Esophagus muscularis mucosa (tissue), 4 donors: ENCODE results near the gene KCNQ5. TPM values are rescaled to one million over a fixed set of nuclear protein-coding genes. Genes with fewer than 3 reads are reported as not detected.
"Not testable (repeated sequence)": the region's sequence is repeated elsewhere in the genome, so short reads cannot be mapped to it uniquely, and the experiment has no call there.

Experiments
- DNase-seq: peaks from one replicate; pipeline ENCODE4 v3.0.0-alpha.2; 2017; ENCODE audit errors: extremely low spot score
- H3K27ac ChIP-seq, 4 donors: fragments of 200-600 bp; sonication (generic); replicated peaks in 1 of 4; 1 replicate in 3 of 4; 2 replicates in 1 of 4; pipeline ENCODE4 v1.5.1; 2016 to 2019; ENCODE audit warnings: mild to moderate bottlenecking in 1 of 4
- H3K27me3 ChIP-seq, 4 donors: fragments of 200-600 bp; sonication (generic); one replicate each; pipeline versions ENCODE4 v1.5.1 to v1.6.0; 2016 to 2019
- H3K36me3 ChIP-seq, 4 donors: fragments of 200-600 bp; sonication (generic); one replicate each; pipeline ENCODE4 v1.5.1; 2016 to 2019
- H3K4me1 ChIP-seq, 4 donors: fragments of 200-600 bp; sonication (generic); one replicate each; pipeline ENCODE4 v1.5.1; 2016 to 2019
- H3K4me3 ChIP-seq, 4 donors: fragments of 200-600 bp; sonication (generic); 1 replicate in 2 of 4; 2 replicates in 2 of 4; pipeline ENCODE4 v1.5.1; 2016 to 2019; ENCODE audit warnings: mild to moderate bottlenecking in 4 of 4, moderate library complexity in 1 of 4
- H3K9me3 ChIP-seq, 4 donors: fragments of 200-600 bp; sonication (generic); 1 replicate in 3 of 4; 2 replicates in 1 of 4; pipeline ENCODE4 v1.5.1; 2016 to 2019
- EP300 ChIP-seq: sonication (generic); formaldehyde crosslinking; IDR thresholded peaks from one replicate; pipeline ENCODE4 v1.6.1; 2017; ENCODE audit warnings: antibody characterized with exemption
- POLR2A ChIP-seq: fragments of 450-650 bp; IDR thresholded peaks from one replicate; pipeline ENCODE4 v1.6.1; 2017; ENCODE audit warnings: antibody characterized with exemption, moderate library complexity, mild to moderate bottlenecking, low read depth
- POLR2AphosphoS5 ChIP-seq, 2 donors: sonication (generic); formaldehyde crosslinking; IDR thresholded peaks; one replicate each; pipeline ENCODE4 v1.6.1; 2017; ENCODE audit warnings: antibody characterized with exemption in 2 of 2
- WGBS: methylation state at CpG from one replicate; pipeline ENCODE4 v1.1.5; 2018; 5-methylcytosine and 5-hydroxymethylcytosine counted together
- intact Hi-C: fragments of 100-400 bp; cut with DNase I; formaldehyde crosslinking; loops from one replicate; pipeline ENCODE4 v1.15.1; 2023
- total RNA-seq, 4 donors: library from RNA; depleted of rRNA; stranded (reverse); fragments of >200 nt; gene quantifications; one replicate each; pipeline versions ENCODE4 v1.1.0 to v1.2.1, GENCODE V29; 2016
- TF ChIP-seq, protein P1 (sequence below), 3 experiments: fragments of 200-600 bp in 2 of 3; fragments of 450-650 bp in 1 of 3; sonication (generic) in 2 of 3; IDR thresholded peaks; one replicate each; pipeline ENCODE4 v1.5.1; 2017 to 2019; ENCODE audit warnings: antibody characterized with exemption in 3 of 3, mild to moderate bottlenecking in 2 of 3, moderate library complexity in 1 of 3

KCNQ5 gene
- total RNA-seq, 4 donors from 2014 or later: 1.2 to 2.2 (median 1.8) TPM

DNA sequence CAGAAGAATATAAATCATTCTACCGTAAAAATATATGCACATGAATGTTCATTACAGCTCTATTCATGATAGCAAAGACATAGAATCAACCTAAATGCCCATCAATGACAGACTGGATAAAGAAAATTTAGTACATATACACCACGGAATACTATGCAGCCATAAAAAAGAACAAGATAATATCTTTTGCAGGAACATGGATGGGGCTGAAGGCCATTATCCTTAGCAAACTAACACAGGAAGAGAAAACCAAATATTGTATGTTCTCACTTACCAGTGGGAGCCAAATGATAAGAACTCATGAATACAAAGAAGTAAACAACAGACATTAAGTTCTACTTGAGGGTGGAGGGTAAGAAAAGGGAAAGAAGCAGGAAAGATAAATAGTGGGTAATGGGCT lies 595.0 kb downstream of the KCNQ5 start:
- TF ChIP-seq EP300 (no peak), POLR2AphosphoS5 (IDR thresholded peaks at IDR 0.05) (no peak), POLR2A (no peak)
- TF ChIP-seq, protein P1, sequence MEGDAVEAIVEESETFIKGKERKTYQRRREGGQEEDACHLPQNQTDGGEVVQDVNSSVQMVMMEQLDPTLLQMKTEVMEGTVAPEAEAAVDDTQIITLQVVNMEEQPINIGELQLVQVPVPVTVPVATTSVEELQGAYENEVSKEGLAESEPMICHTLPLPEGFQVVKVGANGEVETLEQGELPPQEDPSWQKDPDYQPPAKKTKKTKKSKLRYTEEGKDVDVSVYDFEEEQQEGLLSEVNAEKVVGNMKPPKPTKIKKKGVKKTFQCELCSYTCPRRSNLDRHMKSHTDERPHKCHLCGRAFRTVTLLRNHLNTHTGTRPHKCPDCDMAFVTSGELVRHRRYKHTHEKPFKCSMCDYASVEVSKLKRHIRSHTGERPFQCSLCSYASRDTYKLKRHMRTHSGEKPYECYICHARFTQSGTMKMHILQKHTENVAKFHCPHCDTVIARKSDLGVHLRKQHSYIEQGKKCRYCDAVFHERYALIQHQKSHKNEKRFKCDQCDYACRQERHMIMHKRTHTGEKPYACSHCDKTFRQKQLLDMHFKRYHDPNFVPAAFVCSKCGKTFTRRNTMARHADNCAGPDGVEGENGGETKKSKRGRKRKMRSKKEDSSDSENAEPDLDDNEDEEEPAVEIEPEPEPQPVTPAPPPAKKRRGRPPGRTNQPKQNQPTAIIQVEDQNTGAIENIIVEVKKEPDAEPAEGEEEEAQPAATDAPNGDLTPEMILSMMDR (IDR thresholded peaks at IDR 0.05): no peak
- Histone ChIP-seq H3K4me1 (no peaks in the 10 kb centered on the region), H3K36me3 (no peaks in the 10 kb centered on the region), H3K27me3 (no peaks in the 10 kb centered on the region), H3K27ac (no peak overlapping the region), H3K4me3 (no peak overlapping the region), H3K9me3 (no peaks in the 10 kb centered on the region)
- 93% methylated on average over 2 of the region's 2 CpGs for WGBS
- intact Hi-C loops: no loop called here
- no peak for DNase-seq

DNA sequence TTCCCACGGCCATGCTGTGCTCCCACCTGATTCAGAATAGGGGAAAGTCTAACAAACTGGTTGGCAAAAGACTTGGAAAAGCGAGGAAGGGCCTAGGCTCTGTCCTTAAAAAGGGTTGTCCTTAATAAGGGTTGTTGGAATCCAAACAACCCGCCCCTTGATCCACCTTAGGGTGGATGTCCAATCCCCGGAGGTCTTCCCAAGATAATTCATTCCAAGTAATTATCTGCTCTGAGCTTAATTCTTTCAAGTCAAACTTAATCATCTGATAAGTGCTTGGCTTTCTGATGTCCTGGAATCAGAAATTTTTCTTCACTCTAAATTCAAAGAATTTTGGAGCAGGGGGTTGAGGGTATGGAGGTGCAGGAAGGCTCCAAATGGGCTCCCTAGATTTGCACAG lies 603.5 kb downstream of the KCNQ5 start, which contains the start of gene KHDC1L:
Gene KHDC1L (minus strand): TSS at position 101 of the 400 bp plus-strand sequence. CDS start 88 bp downstream, at position 13.
- H3K27ac ChIP-seq: no peak within 1 kb of the TSS
- H3K27me3 ChIP-seq: no peaks in the 10 kb centered on the region
- no peaks in the 10 kb centered on the region for H3K9me3 ChIP-seq
- no peak for TF ChIP-seq POLR2AphosphoS5 (IDR thresholded peaks at IDR 0.05)
- TF ChIP-seq EP300: no peak
- TF ChIP-seq POLR2A: no peak
- TF ChIP-seq, protein P1 (IDR thresholded peaks at IDR 0.05): no peak
- 93% methylated on average over 4 of the region's 4 CpGs for WGBS
- no peak within 1 kb of the TSS for H3K4me3 ChIP-seq
- intact Hi-C loops: no loop called here
- H3K4me1 ChIP-seq: no peaks in the 10 kb centered on the region
- no peaks in the 10 kb centered on the region for H3K36me3 ChIP-seq
- no peak for DNase-seq

DNA sequence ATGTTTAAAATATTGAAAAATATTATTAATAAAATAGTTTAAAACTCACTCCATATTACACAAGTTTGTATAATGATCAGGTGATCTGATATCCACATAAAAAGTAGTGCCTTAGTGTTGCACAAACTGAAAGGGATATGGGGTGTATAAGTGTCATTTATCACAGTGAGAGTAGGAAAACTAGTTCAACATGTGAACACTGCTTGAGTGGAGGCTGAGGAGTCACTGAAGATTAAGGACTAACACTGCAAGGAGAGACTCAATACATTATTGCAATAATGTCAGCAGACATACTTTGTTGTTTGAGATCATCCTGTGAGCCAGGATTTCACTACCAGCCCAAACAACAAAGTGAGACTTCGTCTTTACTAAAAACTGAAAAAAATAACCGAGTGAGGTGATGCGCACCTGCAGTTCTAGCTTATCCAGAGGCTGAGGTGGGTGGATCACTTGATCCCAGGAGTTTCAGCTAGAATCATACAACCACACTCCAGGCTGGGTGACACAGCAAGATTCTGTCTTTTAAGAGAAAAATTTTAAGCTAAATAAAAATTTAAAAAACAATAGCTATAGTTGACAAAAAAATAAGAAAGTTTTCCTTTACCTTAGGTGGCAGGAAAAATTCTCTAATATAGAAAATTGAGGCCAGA lies 605.9 kb downstream of the KCNQ5 start:
- no peaks in the 10 kb centered on the region for H3K9me3 ChIP-seq
- no peak overlapping the region for H3K4me3 ChIP-seq
- H3K4me1 ChIP-seq: no peaks in the 10 kb centered on the region
- DNase-seq: no peak
- H3K27ac ChIP-seq: no peak overlapping the region
- TF ChIP-seq, protein P1 (IDR thresholded peaks at IDR 0.05): no peak
- TF ChIP-seq EP300 (no peak), POLR2AphosphoS5 (IDR thresholded peaks at IDR 0.05) (no peak), POLR2A (no peak)
- H3K36me3 ChIP-seq: no peaks in the 10 kb centered on the region
- WGBS: 86% methylated on average over 3 of the region's 3 CpGs
- intact Hi-C loops: no loop called here
- H3K27me3 ChIP-seq: no peaks in the 10 kb centered on the region

DNA sequence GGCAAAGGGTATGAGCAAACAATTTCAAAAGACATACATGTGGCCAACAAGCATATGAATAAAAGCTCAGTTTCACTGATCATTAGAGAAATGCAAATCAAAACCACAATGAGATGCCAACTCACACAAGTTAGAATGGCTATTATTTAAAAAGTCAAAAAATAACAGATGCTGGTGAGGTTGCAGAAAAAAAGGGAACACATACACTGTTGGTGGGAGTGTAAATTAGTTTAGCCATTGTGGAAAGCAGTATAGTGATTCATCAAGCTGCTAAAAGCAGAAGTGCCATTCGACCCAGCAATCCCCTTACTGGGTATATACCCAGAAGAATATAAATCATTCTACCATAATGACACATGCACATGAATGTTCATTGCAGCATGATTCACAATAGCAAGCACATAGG lies 610.1 kb downstream of the KCNQ5 start:
- H3K9me3 ChIP-seq: no peaks in the 10 kb centered on the region
- no peaks in the 10 kb centered on the region for H3K36me3 ChIP-seq
- WGBS: 68% methylated on average over 1 of the region's 1 CpG
- no peak overlapping the region for H3K4me3 ChIP-seq
- intact Hi-C loops: no loop called here
- no peak for DNase-seq
- H3K27me3 ChIP-seq: no peaks in the 10 kb centered on the region
- no peak overlapping the region for H3K27ac ChIP-seq
- TF ChIP-seq POLR2AphosphoS5 (IDR thresholded peaks at IDR 0.05) (no peak), EP300 (no peak), POLR2A (no peak)
- TF ChIP-seq, protein P1 (IDR thresholded peaks at IDR 0.05): no peak
- no peaks in the 10 kb centered on the region for H3K4me1 ChIP-seq

DNA sequence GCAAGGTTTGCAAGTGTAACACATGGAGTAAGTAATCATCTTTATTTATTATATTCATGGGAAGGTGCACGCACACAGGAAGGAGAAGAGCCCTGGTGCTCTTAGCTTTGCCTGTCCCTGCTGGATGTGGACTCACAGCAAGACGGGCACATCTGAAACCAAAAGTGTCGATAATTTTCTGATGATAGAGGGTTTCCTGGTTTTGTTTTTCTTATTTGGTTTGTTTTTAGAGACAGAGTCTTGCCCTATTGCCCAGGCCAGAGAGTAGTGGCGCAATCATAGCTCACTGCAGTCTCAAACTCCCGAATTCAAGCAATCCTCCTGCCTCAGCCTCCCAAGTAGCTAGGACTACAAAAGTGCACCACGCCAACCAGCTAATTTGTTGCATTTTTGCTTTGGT lies 611.2 kb downstream of the KCNQ5 start:
- no peak for DNase-seq
- Histone ChIP-seq H3K4me1 (no peaks in the 10 kb centered on the region), H3K27ac (no peak overlapping the region), H3K27me3 (no peaks in the 10 kb centered on the region), H3K36me3 (no peaks in the 10 kb centered on the region), H3K4me3 (no peak overlapping the region), H3K9me3 (no peaks in the 10 kb centered on the region)
- intact Hi-C loops: no loop called here
- TF ChIP-seq, protein P1 (IDR thresholded peaks at IDR 0.05): no peak
- no peak for TF ChIP-seq POLR2A
- 94% methylated on average over 6 of the region's 6 CpGs for WGBS

DNA sequence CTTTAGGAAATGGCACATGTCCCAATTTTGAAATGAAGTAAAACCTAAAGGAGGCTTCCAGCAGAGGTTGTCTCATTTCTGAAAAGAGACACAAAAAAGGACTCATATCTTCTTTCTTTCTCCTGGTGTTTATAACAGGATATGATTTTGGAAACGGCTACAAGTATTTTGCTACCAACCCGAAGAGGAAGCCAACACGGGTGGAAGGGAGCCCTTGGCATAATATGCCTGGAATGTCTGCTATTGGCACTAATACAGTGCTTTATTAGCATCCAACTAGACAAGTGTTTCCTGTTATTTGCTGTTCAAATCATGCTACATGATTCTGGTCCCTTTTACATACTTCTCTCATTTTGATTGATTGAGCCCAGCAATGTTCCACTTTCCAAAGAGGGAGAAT lies 612.1 kb downstream of the KCNQ5 start:
- DNase-seq, H3K4me1 ChIP-seq, H3K36me3 ChIP-seq, H3K27ac ChIP-seq, H3K27me3 ChIP-seq, intact Hi-C loops, H3K9me3 ChIP-seq, H3K4me3 ChIP-seq: not testable (repeated sequence)
- 43% methylated on average over 3 of the region's 3 CpGs for WGBS
